GM12878 (cell line): ENCODE data around the gene TUBGCP2. TPM values are rescaled to one million over a fixed set of nuclear protein-coding genes. Genes with fewer than 3 reads are reported as not detected.
A peak's percentile ranks its signal among the peaks of the same experiment; 100 is the strongest.

Source experiments
- ATAC-seq: fragments of 200-7000 bp; cut with Tn5 transposase; 3 replicates; pipeline ENCODE4 v1.9.1; 2020; ENCODE audit warnings: mild to moderate bottlenecking, moderate library complexity
- BruUV-seq: library from RNA; stranded (reverse); fragments of 400-500 nt; replicated peaks from 2 replicates; lab custom pipeline; 2021; lab: Mats Ljungman, UMichigan
- CTCF ChIA-PET: fragments of 300-600 bp; sonication (Branson Sonifier 250); formaldehyde crosslinking; extraction: SDS; loops from one replicate; lab custom pipeline; 2021; ENCODE audit warnings: inconsistent platforms; lab: Yijun Ruan, JAX
- POLR2A ChIA-PET: fragments of 350-600 bp; formaldehyde crosslinking; extraction: SDS; loops from one replicate; lab custom pipeline; 2021; ENCODE audit warnings: inconsistent platforms; lab: Charles Lee
- RAD21 ChIA-PET: fragments of 300-600 bp; sonication (Branson Sonifier 250); formaldehyde crosslinking; loops from one replicate; lab custom pipeline; 2023; ENCODE audit warnings: antibody characterized with exemption; ENCODE audit not compliant: unreplicated experiment; lab: Charles Lee
- SMC1A ChIA-PET: fragments of 300-600 bp; sonication (Branson Sonifier 250); formaldehyde crosslinking; loops from one replicate; lab custom pipeline; 2023; ENCODE audit not compliant: unreplicated experiment, uncharacterized antibody; lab: Charles Lee
- DNase-seq: peaks from one replicate; pipeline ENCODE4 v3.0.0-alpha.2; 2011; ENCODE audit warnings: low read depth, low spot score
- FAIRE-seq: peaks from 3 replicates; lab custom pipeline; 2011; peaks lifted over from hg19 to GRCh38; lab: Jason Lieb, UNC
- H2AFZ ChIP-seq: 2 replicates; pipeline ENCODE4 v1.6.0; 2011; ENCODE audit warnings: low read depth, low read length, control low read depth; ENCODE audit not compliant: control insufficient read depth
- H3K27ac ChIP-seq: 2 replicates; pipeline ENCODE4 v1.5.1; 2011; ENCODE audit warnings: control low read depth; ENCODE audit not compliant: control insufficient read depth, insufficient read depth
- H3K27me3 ChIP-seq, 2 experiments: replicated peaks in 1 of 2; 2 replicates each; pipeline versions ENCODE4 v1.6.0 to v1.6.1; 2011; ENCODE audit warnings: low read length in 1 of 2; ENCODE audit not compliant: control insufficient read depth in 2 of 2, insufficient read depth in 2 of 2
- H3K36me3 ChIP-seq, 2 experiments: 2 replicates each; pipeline ENCODE4 v1.5.1; 2011; ENCODE audit warnings: low read length in 1 of 2; ENCODE audit not compliant: control insufficient read depth in 2 of 2, insufficient read depth in 2 of 2
- H3K4me1 ChIP-seq: 2 replicates; pipeline ENCODE4 v1.6.1; 2011; ENCODE audit warnings: mild to moderate bottlenecking, low read length, moderate library complexity, mixed read lengths; ENCODE audit not compliant: control insufficient read depth, insufficient read depth
- H3K4me2 ChIP-seq: 2 replicates; pipeline ENCODE4 v1.6.0; 2011; ENCODE audit warnings: control low read depth; ENCODE audit not compliant: control insufficient read depth, insufficient read depth
- H3K4me3 ChIP-seq: fragments of 200-600 bp; sonication (generic); 2 replicates; pipeline ENCODE4 v1.5.1; 2016
- H3K79me2 ChIP-seq: 2 replicates; pipeline ENCODE4 v1.6.0; 2011; ENCODE audit warnings: low read length; ENCODE audit not compliant: control insufficient read depth, insufficient read depth
- H3K9ac ChIP-seq: 2 replicates; pipeline ENCODE4 v1.8.0; 2011; ENCODE audit warnings: low read length, control low read depth, mixed read lengths; ENCODE audit not compliant: control insufficient read depth, insufficient read depth
- H3K9me3 ChIP-seq: replicated peaks from 3 replicates; pipeline ENCODE4 v1.5.1; 2011; ENCODE audit warnings: mild to moderate bottlenecking, low read length; ENCODE audit not compliant: control insufficient read depth, insufficient read depth
- H4K20me1 ChIP-seq: 2 replicates; pipeline ENCODE4 v1.6.0; 2011; ENCODE audit not compliant: control insufficient read depth, insufficient read depth
- CBX3 ChIP-seq: fragments of 200-600 bp; sonication (generic); IDR thresholded peaks from 2 replicates; pipeline ENCODE4 v1.6.1; 2016; ENCODE audit warnings: low read depth, borderline replicate concordance
- NBN ChIP-seq: fragments of 450-650 bp; IDR thresholded peaks from 2 replicates; pipeline ENCODE4 v1.6.1; 2016
- TCF3 ChIP-seq: IDR thresholded peaks from 2 replicates; pipeline ENCODE4 v1.6.1; 2012; ENCODE audit warnings: low read depth, mild to moderate bottlenecking, low read length, borderline replicate concordance; ENCODE audit not compliant: insufficient read depth
- WGBS: methylation state at CpG from one replicate; pipeline ENCODE4 v1.1.6; 2016; ENCODE audit warnings: low lambda C conversion rate; ENCODE audit not compliant: insufficient replicate concordance, insufficient coverage; ENCODE audit errors: missing lambda C conversion rate; 5-methylcytosine and 5-hydroxymethylcytosine counted together
- in situ Hi-C: fragments of 300-500 bp; cut with MboI; formaldehyde crosslinking; loops from 9 replicates; pipeline ENCODE4 v1.14.3; 2018; ENCODE audit warnings: mixed read lengths
- intact Hi-C: fragments of 100-400 bp; cut with micrococcal nuclease; formaldehyde crosslinking; loops from one replicate; pipeline ENCODE4 v1.14.2; 2022; ENCODE audit not compliant: unreplicated experiment
- polyA plus RNA-seq, 11 experiments: library from polyadenylated mRNA; depleted of rRNA in 4 of 11; unstranded in 6 of 11; stranded (reverse) in 5 of 11; fragments of >200 nt; fragmentation: Nextera tagmentation in 4 of 11; fragmentation: Illumina TruSeq in 1 of 11; extraction: Ambion mirVana in 4 of 11; extraction: Trizol in 1 of 11; gene quantifications; 1 replicate in 1 of 11; 2 replicates in 10 of 11; pipeline versions ENCODE4 v1.2.1 to v1.2.3, GENCODE V29; 2011 to 2016; ENCODE audit warnings: inconsistent platforms in 2 of 11, missing spikeins in 2 of 11, low read depth in 1 of 11
- total RNA-seq, 4 experiments: library from RNA; depleted of rRNA in 3 of 4; stranded (reverse); fragments of >200 nt in 3 of 4; fragmentation: Illumina TruSeq in 1 of 4; extraction: Trizol in 1 of 4; gene quantifications; 2 replicates each; pipeline versions ENCODE4 v1.2.1 to v1.2.3, GENCODE V29; 2013 to 2021
- TF ChIP-seq, protein P1 (sequence below): IDR thresholded peaks from 2 replicates; pipeline ENCODE4 v1.6.1; 2011; ENCODE audit warnings: borderline replicate concordance, low read depth, mild to moderate bottlenecking, moderate library complexity, low read length; ENCODE audit not compliant: insufficient read depth, poor library complexity, severe bottlenecking

TUBGCP2 gene
- total and polyA plus RNA-seq, 10 of the 15 experiments (the other 5 are each of a cell fraction or from before 2014, with no cell fraction given), result 4.8 to 47.1 (median 34.7) TPM

DNA sequence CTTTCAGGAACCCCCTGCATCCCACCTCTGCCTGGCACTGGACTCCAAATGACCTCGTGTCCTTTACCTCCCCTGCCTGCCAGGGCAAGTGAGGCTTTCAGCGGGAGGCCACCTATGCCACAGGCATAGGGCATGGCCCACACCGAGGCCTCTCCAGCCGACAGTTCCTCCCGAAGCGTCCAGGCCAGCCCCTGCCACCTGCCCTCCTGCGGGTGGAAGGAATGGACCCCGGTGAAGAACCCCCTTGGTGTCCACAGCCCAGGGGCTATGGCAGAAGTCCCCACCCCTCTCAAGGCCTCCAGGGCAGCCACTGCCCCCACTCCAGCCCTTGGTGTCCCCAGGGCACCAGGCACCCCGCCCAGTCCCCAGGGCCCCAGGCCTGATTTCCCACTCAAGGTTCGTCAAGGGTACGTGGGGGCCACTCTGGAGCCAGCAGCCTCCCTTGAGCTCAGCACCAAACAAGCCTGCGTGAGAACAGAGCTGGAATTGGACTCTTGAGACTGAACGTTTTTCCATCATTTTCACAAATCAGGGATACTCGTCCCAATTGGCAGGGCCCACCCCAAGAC is 46.1 kb upstream of the TUBGCP2 start (continued):
- TF ChIP-seq CBX3, result no peak
- TF ChIP-seq, all 136 proteins: peak for 0

DNA sequence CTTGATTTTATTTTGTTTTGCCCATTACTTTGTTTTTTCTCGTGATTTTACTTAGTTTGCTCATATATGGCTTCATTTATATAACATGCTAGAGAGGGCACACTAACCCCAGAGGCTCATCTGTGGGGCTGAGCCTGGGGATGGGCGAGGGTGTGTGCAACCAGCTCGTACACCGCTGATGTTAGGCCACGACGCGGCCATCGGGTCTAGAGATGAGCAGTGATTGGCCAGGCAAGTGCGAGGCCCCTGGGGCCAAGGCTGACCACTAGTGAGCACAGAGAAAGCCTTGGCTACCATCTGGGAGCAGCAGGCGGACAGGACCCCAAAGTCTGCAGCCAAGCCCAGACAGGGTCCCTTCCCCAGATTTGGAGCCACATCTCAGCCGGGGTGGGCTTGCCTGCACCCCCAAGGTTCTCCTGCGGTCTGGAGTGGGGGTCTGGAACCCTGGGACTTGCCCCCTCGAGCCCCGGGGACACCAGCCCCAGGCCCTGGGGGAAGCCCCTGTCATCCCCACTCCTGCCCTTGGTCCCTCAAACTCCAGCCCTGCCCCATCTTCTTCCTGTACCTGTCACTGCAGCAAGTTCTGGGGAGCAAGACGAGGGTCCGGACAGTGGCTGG is 45.4 kb upstream of the TUBGCP2 start:
- no peaks in the 10 kb centered on the region for H3K9me3 ChIP-seq
- no peak overlapping the region for H3K4me3 ChIP-seq
- TSS peak; percentile 41 for BruUV-seq
- CTCF ChIA-PET, result no interaction called here
- 80% methylated on average over 15 of the region's 16 CpGs for WGBS
- in situ Hi-C loops (no loop called here), intact Hi-C loops (no loop called here)
- no peaks in the 10 kb centered on the region for H3K4me1 ChIP-seq
- no peak overlapping the region for H3K9ac ChIP-seq
- H4K20me1 ChIP-seq, result no peaks in the 10 kb centered on the region
- H2AFZ ChIP-seq, result no peak overlapping the region
- no peaks in the 10 kb centered on the region for H3K27me3 ChIP-seq
- H3K79me2 ChIP-seq, result no peaks in the 10 kb centered on the region; the same call in 1 of the 2 replicates
- POLR2A ChIA-PET, result interaction anchor here (1.6 kb wide), 1 partner anchor 8 kb away, joined by 4 read pairs; no protein-coding TSS in a partner anchor
- TF ChIP-seq NBN (no peak), TCF3 (0 out of 2 replicates have a peak, but pooled peaks have one; percentile 35)
- TF ChIP-seq, protein P1, sequence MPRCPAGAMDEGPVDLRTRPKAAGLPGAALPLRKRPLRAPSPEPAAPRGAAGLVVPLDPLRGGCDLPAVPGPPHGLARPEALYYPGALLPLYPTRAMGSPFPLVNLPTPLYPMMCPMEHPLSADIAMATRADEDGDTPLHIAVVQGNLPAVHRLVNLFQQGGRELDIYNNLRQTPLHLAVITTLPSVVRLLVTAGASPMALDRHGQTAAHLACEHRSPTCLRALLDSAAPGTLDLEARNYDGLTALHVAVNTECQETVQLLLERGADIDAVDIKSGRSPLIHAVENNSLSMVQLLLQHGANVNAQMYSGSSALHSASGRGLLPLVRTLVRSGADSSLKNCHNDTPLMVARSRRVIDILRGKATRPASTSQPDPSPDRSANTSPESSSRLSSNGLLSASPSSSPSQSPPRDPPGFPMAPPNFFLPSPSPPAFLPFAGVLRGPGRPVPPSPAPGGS, result peak; percentile 85
- RAD21 ChIA-PET, result no interaction called here
- no peak for ATAC-seq
- FAIRE-seq, result no peak
- no peak overlapping the region for H3K4me2 ChIP-seq
- H3K36me3 ChIP-seq, result no peaks in the 10 kb centered on the region
- no peak for DNase-seq
- H3K27ac ChIP-seq, result no peak overlapping the region
- SMC1A ChIA-PET, result no interaction called here
